K562 (cell line): ENCODE results near the gene MYG1. TPM values are rescaled to one million over a fixed set of nuclear protein-coding genes. Genes with fewer than 3 reads are reported as not detected.

Experiments used
- ATAC-seq: fragments of 200-7000 bp; cut with Tn5 transposase; 3 replicates; pipeline ENCODE4 v1.9.1; 2020; ENCODE audit warnings: moderate library complexity
- BruUV-seq: library from RNA; stranded (reverse); fragments of 400-500 nt; replicated peaks from 2 replicates; lab custom pipeline; 2021; lab: Mats Ljungman, UMichigan
- CTCF ChIA-PET: fragments of 300-600 bp; formaldehyde crosslinking; extraction: SDS; loops from one replicate; lab custom pipeline; 2021; ENCODE audit warnings: low intra/inter-chr PET ratio; lab: Yijun Ruan, JAX
- POLR2A ChIA-PET: fragments of 300-600, 350-650 bp; sonication (Branson Sonifier 250); formaldehyde crosslinking; extraction: SDS; loops from one replicate; lab custom pipeline; 2021; ENCODE audit warnings: antibody characterized with exemption, inconsistent platforms; lab: Yijun Ruan, JAX
- DNase-seq, 4 experiments: peaks; one replicate each; pipeline versions ENCODE4 v3.0.0 to v3.0.0-alpha.2; 2011 to 2018; ENCODE audit warnings: low spot score in 3 of 4, mixed read lengths in 3 of 4; ENCODE audit errors: extremely low read depth in 1 of 4
- FAIRE-seq: peaks from 2 replicates; lab custom pipeline; 2011; peaks lifted over from hg19 to GRCh38; lab: Jason Lieb, UNC
- H2AFZ ChIP-seq: 2 replicates; pipeline ENCODE4 v1.6.0; 2011; ENCODE audit warnings: low read depth, low read length, control low read depth, inconsistent platforms
- H3K27ac ChIP-seq: fragments of 200-600 bp; 3 replicates; pipeline ENCODE4 v1.8.0; 2011; ENCODE audit warnings: low read depth, mild to moderate bottlenecking, control low read depth, inconsistent platforms, low read length, moderate library complexity, mixed read lengths; ENCODE audit errors: extremely low read depth
- H3K27me3 ChIP-seq, 2 experiments: fragments of 300-600 bp in 1 of 2; 2 replicates in 1 of 2; 3 replicates in 1 of 2; pipeline versions ENCODE4 v1.6.0 to v1.8.0; 2011; ENCODE audit warnings: inconsistent platforms in 2 of 2, low read length in 2 of 2, mild to moderate bottlenecking in 1 of 2, mixed read lengths in 1 of 2, moderate library complexity in 1 of 2; ENCODE audit not compliant: control insufficient read depth in 2 of 2, insufficient read depth in 2 of 2
- H3K36me3 ChIP-seq: fragments of 300-600 bp; 3 replicates; pipeline ENCODE4 v1.8.0; 2011; ENCODE audit warnings: mild to moderate bottlenecking, low read length, inconsistent platforms; ENCODE audit not compliant: control insufficient read depth, insufficient read depth
- H3K4me1 ChIP-seq, 2 experiments: fragments of 200-600 bp in 1 of 2; replicated peaks in 1 of 2; 2 replicates in 1 of 2; 3 replicates in 1 of 2; pipeline versions ENCODE4 v1.5.1 to v1.8.0; 2011; ENCODE audit warnings: inconsistent platforms in 2 of 2, low read length in 2 of 2, mild to moderate bottlenecking in 1 of 2, mixed read lengths in 1 of 2, moderate library complexity in 1 of 2; ENCODE audit not compliant: control insufficient read depth in 2 of 2, insufficient read depth in 2 of 2
- H3K4me2 ChIP-seq: 2 replicates; pipeline ENCODE4 v1.6.1; 2011; ENCODE audit warnings: low read length, control low read depth, inconsistent platforms, mixed read lengths; ENCODE audit not compliant: insufficient read depth
- H3K4me3 ChIP-seq: fragments of 200-600 bp; sonication (generic), shearing (Covaris generic); 2 replicates; pipeline ENCODE4 v1.5.1; 2016; ENCODE audit warnings: control low read depth, inconsistent platforms
- H3K79me2 ChIP-seq: fragments of 200-600 bp; 3 replicates; pipeline ENCODE4 v1.8.0; 2011; ENCODE audit warnings: low read length, inconsistent platforms; ENCODE audit not compliant: control insufficient read depth, insufficient read depth
- H3K9ac ChIP-seq, 2 experiments: 2 replicates each; pipeline versions ENCODE4 v1.6.0 to v1.6.1; 2011; ENCODE audit warnings: low read depth in 2 of 2, low read length in 2 of 2, control low read depth in 1 of 2, inconsistent platforms in 1 of 2, mild to moderate bottlenecking in 1 of 2, mixed read lengths in 1 of 2; ENCODE audit not compliant: insufficient read depth in 1 of 2
- H3K9me1 ChIP-seq: one replicate; pipeline ENCODE4 v1.6.0; 2011; ENCODE audit warnings: inconsistent platforms, mild to moderate bottlenecking, low read length, moderate library complexity; ENCODE audit not compliant: control insufficient read depth, insufficient read depth
- H3K9me3 ChIP-seq: replicated peaks from 2 replicates; pipeline ENCODE4 v1.5.1; 2011; ENCODE audit warnings: low read depth, low read length, inconsistent platforms; ENCODE audit not compliant: control insufficient read depth, insufficient read depth
- H4K20me1 ChIP-seq: replicated peaks from 2 replicates; pipeline ENCODE4 v1.6.1; 2011; ENCODE audit warnings: low read length, inconsistent platforms, mixed read lengths; ENCODE audit not compliant: control insufficient read depth, insufficient read depth
- PRMT5 ChIP-seq: sonication (generic); formaldehyde crosslinking; IDR thresholded peaks from 2 replicates; pipeline ENCODE4 v1.5.0; 2020; ENCODE audit warnings: missing genetic modification reagents
- SMAD4 ChIP-seq: fragments of 250-450 bp; sonication (Bioruptor Pico); conservative IDR thresholded peaks from 2 replicates; pipeline ENCODE4 v1.8.0; 2021; ENCODE audit warnings: inconsistent platforms, mild to moderate bottlenecking, moderate library complexity
- TCF3 ChIP-seq: sonication (generic); formaldehyde crosslinking; IDR thresholded peaks from 2 replicates; pipeline ENCODE4 v1.4.0; 2020; ENCODE audit warnings: mild to moderate bottlenecking, missing genetic modification reagents
- ZEB2 ChIP-seq: fragments of 450-650 bp; IDR thresholded peaks from 2 replicates; pipeline ENCODE4 v1.6.1; 2016
- WGBS: fragments of 100-300 bp; shearing (Covaris generic); methylation state at CpG from one replicate; pipeline ENCODE4 v1.1.6; 2016; ENCODE audit warnings: low coverage, mixed read lengths; ENCODE audit not compliant: insufficient coverage; ENCODE audit errors: missing lambda C conversion rate; 5-methylcytosine and 5-hydroxymethylcytosine counted together
- in situ Hi-C: fragments of 300-500 bp; cut with MboI; formaldehyde crosslinking; loops from 4 replicates; pipeline ENCODE4 v1.15.0; 2018; ENCODE audit warnings: inconsistent platforms, mixed read lengths
- intact Hi-C: fragments of 100-400 bp; cut with micrococcal nuclease; formaldehyde crosslinking; loops from 2 replicates; pipeline ENCODE4 v1.14.2; 2022
- polyA plus RNA-seq, 8 experiments: library from polyadenylated mRNA; depleted of rRNA in 4 of 8; stranded (reverse) in 5 of 8; unstranded in 3 of 8; fragments of >200 nt; fragmentation: Nextera tagmentation in 2 of 8; fragmentation: Illumina TruSeq in 1 of 8; extraction: Ambion mirVana in 2 of 8; extraction: Trizol in 1 of 8; gene quantifications; 2 replicates each; pipeline versions ENCODE4 v1.2.1 to v1.2.3, GENCODE V29; 2011 to 2014; ENCODE audit warnings: inconsistent platforms in 1 of 8, missing spikeins in 1 of 8
- total RNA-seq, 7 experiments: library from RNA; depleted of rRNA in 6 of 7; stranded (reverse); fragments of >200 nt in 6 of 7; fragmentation: Illumina TruSeq in 2 of 7; extraction: Trizol in 2 of 7; gene quantifications; 2 replicates each; pipeline versions ENCODE4 v1.2.1 to v1.2.3, GENCODE V29; 2011 to 2021; ENCODE audit warnings: low replicate concordance in 1 of 7
- TF ChIP-seq, protein P1 (sequence below), 2 experiments: fragments of 450-650 bp in 1 of 2; IDR thresholded peaks; 2 replicates each; pipeline ENCODE4 v1.6.1; 2011 to 2017; ENCODE audit warnings: low read depth in 2 of 2, antibody characterized with exemption in 1 of 2, borderline replicate concordance in 1 of 2, low read length in 1 of 2, mild to moderate bottlenecking in 1 of 2, mixed read lengths in 1 of 2; ENCODE audit not compliant: control insufficient read depth in 1 of 2

MYG1 gene
- total and polyA plus RNA-seq, 9 of the 15 experiments (the other 6 are each of a cell fraction or from before 2014, with no cell fraction given), result 0.45 to 5.6 (median 2.1) TPM

GRCh38 chr12:53254816-53255545 is 44.5 kb upstream of the MYG1 start:
- H3K9me3 ChIP-seq, result no peaks in the 10 kb centered on the region
- no peak for DNase-seq
- TF ChIP-seq ZEB2, result no peak
- TF ChIP-seq TCF3 (CRISPR knock-in tag), result no peak
- TF ChIP-seq SMAD4 (CRISPR knock-in tag), result no peak
- TF ChIP-seq, protein P1, sequence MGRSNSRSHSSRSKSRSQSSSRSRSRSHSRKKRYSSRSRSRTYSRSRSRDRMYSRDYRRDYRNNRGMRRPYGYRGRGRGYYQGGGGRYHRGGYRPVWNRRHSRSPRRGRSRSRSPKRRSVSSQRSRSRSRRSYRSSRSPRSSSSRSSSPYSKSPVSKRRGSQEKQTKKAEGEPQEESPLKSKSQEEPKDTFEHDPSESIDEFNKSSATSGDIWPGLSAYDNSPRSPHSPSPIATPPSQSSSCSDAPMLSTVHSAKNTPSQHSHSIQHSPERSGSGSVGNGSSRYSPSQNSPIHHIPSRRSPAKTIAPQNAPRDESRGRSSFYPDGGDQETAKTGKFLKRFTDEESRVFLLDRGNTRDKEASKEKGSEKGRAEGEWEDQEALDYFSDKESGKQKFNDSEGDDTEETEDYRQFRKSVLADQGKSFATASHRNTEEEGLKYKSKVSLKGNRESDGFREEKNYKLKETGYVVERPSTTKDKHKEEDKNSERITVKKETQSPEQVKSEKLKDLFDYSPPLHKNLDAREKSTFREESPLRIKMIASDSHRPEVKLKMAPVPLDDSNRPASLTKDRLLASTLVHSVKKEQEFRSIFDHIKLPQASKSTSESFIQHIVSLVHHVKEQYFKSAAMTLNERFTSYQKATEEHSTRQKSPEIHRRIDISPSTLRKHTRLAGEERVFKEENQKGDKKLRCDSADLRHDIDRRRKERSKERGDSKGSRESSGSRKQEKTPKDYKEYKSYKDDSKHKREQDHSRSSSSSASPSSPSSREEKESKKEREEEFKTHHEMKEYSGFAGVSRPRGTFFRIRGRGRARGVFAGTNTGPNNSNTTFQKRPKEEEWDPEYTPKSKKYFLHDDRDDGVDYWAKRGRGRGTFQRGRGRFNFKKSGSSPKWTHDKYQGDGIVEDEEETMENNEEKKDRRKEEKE (IDR thresholded peaks at IDR 0.05; ENCODE audit: borderline replicate concordance in 1 of 2, control insufficient read depth in 1 of 2, low read depth in 2 of 2, low read length in 1 of 2), result no peak
- TF ChIP-seq PRMT5 (CRISPR knock-in tag), result no peak
- WGBS, result 14% methylated on average over 1 of the region's 1 CpG
- FAIRE-seq, result no peak
- CTCF ChIA-PET, result no interaction called here
- peaks cover 33 to 37% of the 10 kb centered on the region in 2 experiments; a peak in 4 of 5 replicates for H3K4me1 ChIP-seq
- peaks cover 27% of the 10 kb centered on the region for H3K79me2 ChIP-seq
- H4K20me1 ChIP-seq, result no peaks in the 10 kb centered on the region
- no peaks in the 10 kb centered on the region for H3K9me1 ChIP-seq
- peak overlapping the region in 1 of 2 experiments; percentile 0; a peak in 1 of 4 replicates for H3K9ac ChIP-seq
- BruUV-seq, result no TSS peak
- no peak overlapping the region for H3K27ac ChIP-seq
- POLR2A ChIA-PET, result interaction anchor here (0.6 to 3.0 kb wide), 4 partner anchors 11 to 74 kb away, joined by 3 to 9 read pairs (median 6); partner anchors contain the start of genes CSAD, ESPL1 and ZNF740
- no peak overlapping the region for H2AFZ ChIP-seq
- in situ Hi-C loops (no loop called here), intact Hi-C loops (no loop called here)
- no peaks in the 10 kb centered on the region for H3K27me3 ChIP-seq
- peaks cover 19% of the 10 kb centered on the region; the same call in 2 of the 3 replicates for H3K36me3 ChIP-seq
- no peak for ATAC-seq
- no peak overlapping the region for H3K4me2 ChIP-seq
- H3K4me3 ChIP-seq, result no peak overlapping the region
